K562 (cell line): Measurements from ENCODE around the gene CEP131. TPM values are rescaled to one million over a fixed set of nuclear protein-coding genes. Genes with fewer than 3 reads are reported as not detected.

Source experiments
- ATAC-seq: fragments of 200-7000 bp; cut with Tn5 transposase; 3 replicates; pipeline ENCODE4 v1.9.1; 2020; ENCODE audit warnings: moderate library complexity
- BruUV-seq: library from RNA; stranded (reverse); fragments of 400-500 nt; replicated peaks from 2 replicates; lab custom pipeline; 2021; lab: Mats Ljungman, UMichigan
- CTCF ChIA-PET: fragments of 300-600 bp; formaldehyde crosslinking; extraction: SDS; loops from one replicate; lab custom pipeline; 2021; ENCODE audit warnings: low intra/inter-chr PET ratio; lab: Yijun Ruan, JAX
- POLR2A ChIA-PET: fragments of 300-600, 350-650 bp; sonication (Branson Sonifier 250); formaldehyde crosslinking; extraction: SDS; loops from one replicate; lab custom pipeline; 2021; ENCODE audit warnings: antibody characterized with exemption, inconsistent platforms; lab: Yijun Ruan, JAX
- DNase-seq, 4 experiments: peaks; one replicate each; pipeline versions ENCODE4 v3.0.0 to v3.0.0-alpha.2; 2011 to 2018; ENCODE audit warnings: low spot score in 3 of 4, mixed read lengths in 3 of 4; ENCODE audit errors: extremely low read depth in 1 of 4
- FAIRE-seq: peaks from 2 replicates; lab custom pipeline; 2011; peaks lifted over from hg19 to GRCh38; lab: Jason Lieb, UNC
- H2AFZ ChIP-seq: 2 replicates; pipeline ENCODE4 v1.6.0; 2011; ENCODE audit warnings: low read depth, low read length, control low read depth, inconsistent platforms
- H3K27ac ChIP-seq: fragments of 200-600 bp; 3 replicates; pipeline ENCODE4 v1.8.0; 2011; ENCODE audit warnings: low read depth, mild to moderate bottlenecking, control low read depth, inconsistent platforms, low read length, moderate library complexity, mixed read lengths; ENCODE audit errors: extremely low read depth
- H3K27me3 ChIP-seq, 2 experiments: fragments of 300-600 bp in 1 of 2; 2 replicates in 1 of 2; 3 replicates in 1 of 2; pipeline versions ENCODE4 v1.6.0 to v1.8.0; 2011; ENCODE audit warnings: inconsistent platforms in 2 of 2, low read length in 2 of 2, mild to moderate bottlenecking in 1 of 2, mixed read lengths in 1 of 2, moderate library complexity in 1 of 2; ENCODE audit not compliant: control insufficient read depth in 2 of 2, insufficient read depth in 2 of 2
- H3K36me3 ChIP-seq: fragments of 300-600 bp; 3 replicates; pipeline ENCODE4 v1.8.0; 2011; ENCODE audit warnings: mild to moderate bottlenecking, low read length, inconsistent platforms; ENCODE audit not compliant: control insufficient read depth, insufficient read depth
- H3K4me1 ChIP-seq, 2 experiments: fragments of 200-600 bp in 1 of 2; replicated peaks in 1 of 2; 2 replicates in 1 of 2; 3 replicates in 1 of 2; pipeline versions ENCODE4 v1.5.1 to v1.8.0; 2011; ENCODE audit warnings: inconsistent platforms in 2 of 2, low read length in 2 of 2, mild to moderate bottlenecking in 1 of 2, mixed read lengths in 1 of 2, moderate library complexity in 1 of 2; ENCODE audit not compliant: control insufficient read depth in 2 of 2, insufficient read depth in 2 of 2
- H3K4me2 ChIP-seq: 2 replicates; pipeline ENCODE4 v1.6.1; 2011; ENCODE audit warnings: low read length, control low read depth, inconsistent platforms, mixed read lengths; ENCODE audit not compliant: insufficient read depth
- H3K4me3 ChIP-seq: fragments of 200-600 bp; sonication (generic), shearing (Covaris generic); 2 replicates; pipeline ENCODE4 v1.5.1; 2016; ENCODE audit warnings: control low read depth, inconsistent platforms
- H3K79me2 ChIP-seq: fragments of 200-600 bp; 3 replicates; pipeline ENCODE4 v1.8.0; 2011; ENCODE audit warnings: low read length, inconsistent platforms; ENCODE audit not compliant: control insufficient read depth, insufficient read depth
- H3K9ac ChIP-seq, 2 experiments: 2 replicates each; pipeline versions ENCODE4 v1.6.0 to v1.6.1; 2011; ENCODE audit warnings: low read depth in 2 of 2, low read length in 2 of 2, control low read depth in 1 of 2, inconsistent platforms in 1 of 2, mild to moderate bottlenecking in 1 of 2, mixed read lengths in 1 of 2; ENCODE audit not compliant: insufficient read depth in 1 of 2
- H3K9me1 ChIP-seq: one replicate; pipeline ENCODE4 v1.6.0; 2011; ENCODE audit warnings: inconsistent platforms, mild to moderate bottlenecking, low read length, moderate library complexity; ENCODE audit not compliant: control insufficient read depth, insufficient read depth
- H3K9me3 ChIP-seq: replicated peaks from 2 replicates; pipeline ENCODE4 v1.5.1; 2011; ENCODE audit warnings: low read depth, low read length, inconsistent platforms; ENCODE audit not compliant: control insufficient read depth, insufficient read depth
- H4K20me1 ChIP-seq: replicated peaks from 2 replicates; pipeline ENCODE4 v1.6.1; 2011; ENCODE audit warnings: low read length, inconsistent platforms, mixed read lengths; ENCODE audit not compliant: control insufficient read depth, insufficient read depth
- GTF3C2 ChIP-seq: IDR thresholded peaks from 3 replicates; pipeline ENCODE4 v1.6.1; 2011; ENCODE audit warnings: borderline replicate concordance, mild to moderate bottlenecking, moderate library complexity; ENCODE audit not compliant: insufficient read length; ENCODE audit errors: extremely low read depth
- KDM4B ChIP-seq, 2 experiments: fragments of 450-650 bp in 1 of 2; sonication (generic) in 1 of 2; IDR thresholded peaks; 2 replicates each; pipeline ENCODE4 v1.6.1; 2016 to 2017; ENCODE audit warnings: borderline replicate concordance in 2 of 2, antibody characterized with exemption in 1 of 2, low read depth in 1 of 2, mild to moderate bottlenecking in 1 of 2
- MEF2D ChIP-seq: conservative IDR thresholded peaks from 2 replicates; pipeline ENCODE4 v1.6.1; 2016; ENCODE audit warnings: low read depth, missing genetic modification characterization, missing compliant biosample characterization
- PREB ChIP-seq: sonication (generic); formaldehyde crosslinking; IDR thresholded peaks from 2 replicates; pipeline ENCODE4 v1.8.1; 2023; ENCODE audit warnings: mild to moderate bottlenecking, missing genetic modification reagents
- SIN3B ChIP-seq: fragments of 450-650 bp; IDR thresholded peaks from 2 replicates; pipeline ENCODE4 v1.6.1; 2017; ENCODE audit warnings: low read depth, mild to moderate bottlenecking, moderate library complexity
- ZFP36 ChIP-seq: fragments of 150-350 bp; IDR thresholded peaks from 2 replicates; pipeline ENCODE4 v1.6.1; 2018; ENCODE audit warnings: low read length, low read depth; ENCODE audit not compliant: partially characterized antibody
- ZNF318 ChIP-seq, 2 experiments: fragments of 450-650 bp; IDR thresholded peaks; 2 replicates each; pipeline ENCODE4 v1.6.1; 2016; ENCODE audit warnings: mild to moderate bottlenecking in 2 of 2, borderline replicate concordance in 1 of 2, low read depth in 1 of 2, moderate library complexity in 1 of 2
- WGBS: fragments of 100-300 bp; shearing (Covaris generic); methylation state at CpG from one replicate; pipeline ENCODE4 v1.1.6; 2016; ENCODE audit warnings: low coverage, mixed read lengths; ENCODE audit not compliant: insufficient coverage; ENCODE audit errors: missing lambda C conversion rate; 5-methylcytosine and 5-hydroxymethylcytosine counted together
- in situ Hi-C: fragments of 300-500 bp; cut with MboI; formaldehyde crosslinking; loops from 4 replicates; pipeline ENCODE4 v1.15.0; 2018; ENCODE audit warnings: inconsistent platforms, mixed read lengths
- intact Hi-C: fragments of 100-400 bp; cut with micrococcal nuclease; formaldehyde crosslinking; loops from 2 replicates; pipeline ENCODE4 v1.14.2; 2022
- polyA plus RNA-seq, 8 experiments: library from polyadenylated mRNA; depleted of rRNA in 4 of 8; stranded (reverse) in 5 of 8; unstranded in 3 of 8; fragments of >200 nt; fragmentation: Nextera tagmentation in 2 of 8; fragmentation: Illumina TruSeq in 1 of 8; extraction: Ambion mirVana in 2 of 8; extraction: Trizol in 1 of 8; gene quantifications; 2 replicates each; pipeline versions ENCODE4 v1.2.1 to v1.2.3, GENCODE V29; 2011 to 2014; ENCODE audit warnings: inconsistent platforms in 1 of 8, missing spikeins in 1 of 8
- total RNA-seq, 7 experiments: library from RNA; depleted of rRNA in 6 of 7; stranded (reverse); fragments of >200 nt in 6 of 7; fragmentation: Illumina TruSeq in 2 of 7; extraction: Trizol in 2 of 7; gene quantifications; 2 replicates each; pipeline versions ENCODE4 v1.2.1 to v1.2.3, GENCODE V29; 2011 to 2021; ENCODE audit warnings: low replicate concordance in 1 of 7

The CEP131 gene
- total and polyA plus RNA-seq, 9 of the 15 experiments (the other 6 are each of a cell fraction or from before 2014, with no cell fraction given) = 0.24 to 21.2 (median 2.3) TPM

GRCh38 chr17:81163051-81163695 lies 59.6 kb downstream of the CEP131 start:
- ChIA-PET CTCF (no interaction called here), POLR2A (interaction anchor here (0.7 to 1.0 kb wide), 3 partner anchors 10 to 1710 kb away, joined by 3 read pairs; no protein-coding TSS in a partner anchor)
- no TSS peak for BruUV-seq
- Histone ChIP-seq H3K27ac (no peak overlapping the region), H4K20me1 (peaks cover 5% of the 10 kb centered on the region; the same call in 1 of the 2 replicates), H3K9me1 (no peaks in the 10 kb centered on the region), H3K4me2 (no peak overlapping the region), H3K27me3 (peaks cover 38 to 88% of the 10 kb centered on the region in 2 experiments; a peak in 4 of 5 replicates), H3K79me2 (no peaks in the 10 kb centered on the region), H3K4me1 (peaks cover 0 to 78% of the 10 kb centered on the region in 2 experiments; a peak in 2 of 5 replicates), H3K9ac (no peak overlapping the region), H2AFZ (no peak overlapping the region), H3K36me3 (no peaks in the 10 kb centered on the region), H3K4me3 (no peak overlapping the region), H3K9me3 (no peaks in the 10 kb centered on the region)
- intact Hi-C loops = no loop called here
- FAIRE-seq (no peak), ATAC-seq (no peak), DNase-seq (no peak)
- WGBS = 10% methylated on average over 14 of the region's 19 CpGs
- in situ Hi-C loops = no loop called here
- TF ChIP-seq ZNF318 (IDR thresholded peaks at IDR 0.05; ENCODE audit: borderline replicate concordance in 1 of 2, low read depth in 1 of 2) (no peak), KDM4B (IDR thresholded peaks at IDR 0.05; ENCODE audit: borderline replicate concordance in 2 of 2, low read depth in 1 of 2) (no peak), GTF3C2 (no peak), ZFP36 (peak; percentile 75), PREB (CRISPR knock-in tag) (no peak), MEF2D (tag) (no peak), SIN3B (no peak)
